GM21515 (cell line): ENCODE measurements around the gene INHBC.
"Not testable (repeated sequence)": the region's sequence is repeated elsewhere in the genome, so short reads cannot be mapped to it uniquely, and the experiment has no call there.

Experiments used
- ATAC-seq: cut with Tn5 transposase; IDR thresholded peaks from one replicate; pipeline ENCODE4 v1.9.1; 2021; ENCODE audit not compliant: unreplicated experiment

The INHBC gene

GRCh38 chr12:57481671-57482070 is 47.1 kb downstream of the INHBC start:
- ATAC-seq: no peak

GRCh38 chr12:57483466-57483865 is 48.9 kb downstream of the INHBC start:
- no peak for ATAC-seq

- no peak for ATAC-seq
Observed at GRCh38 chr12:57485695-57486094, 51.1 kb downstream of the INHBC start.

GRCh38 chr12:57487055-57487596 is 52.5 kb downstream of the INHBC start:
- ATAC-seq: no peak

- peak; percentile 91 for ATAC-seq
Observed at GRCh38 chr12:57487597-57488401, 53.2 kb downstream of the INHBC start, which contains the start of gene MARS1. Gene MARS1 (plus strand): TSS chr12:57488068. CDS start chr12:57488091, 23 bp downstream.

- peak; percentile 1 for ATAC-seq
Observed at GRCh38 chr12:57488402-57489156, 54.0 kb downstream of the INHBC start.

GRCh38 chr12:57489157-57489641 is 54.6 kb downstream of the INHBC start:
- no peak for ATAC-seq

- no peak for ATAC-seq
Observed at GRCh38 chr12:57490126-57490525, 55.5 kb downstream of the INHBC start.

GRCh38 chr12:57491393-57492280 is 57.1 kb downstream of the INHBC start:
- ATAC-seq: no peak

- not testable (repeated sequence) for ATAC-seq
Observed at GRCh38 chr12:57495051-57495701, 60.6 kb downstream of the INHBC start.

GRCh38 chr12:57496822-57497221 is 62.2 kb downstream of the INHBC start:
- no peak for ATAC-seq

- ATAC-seq: no peak
Observed at GRCh38 chr12:57497223-57498131, 62.9 kb downstream of the INHBC start.

- no peak for ATAC-seq
Observed at GRCh38 chr12:57498132-57498502, 63.5 kb downstream of the INHBC start.

- ATAC-seq: no peak
Observed at GRCh38 chr12:57498571-57498970, 64.0 kb downstream of the INHBC start.

- ATAC-seq: no peak
Observed at GRCh38 chr12:57500213-57500612, 65.6 kb downstream of the INHBC start.
